ENCODE measurements around the gene MTHFR. TPM values are rescaled to one million over a fixed set of nuclear protein-coding genes. Genes with fewer than 3 reads are reported as not detected.

MTHFR gene
- total and polyA plus RNA-seq, 12 donors, result 8.1 to 82.4 (median 31.1) TPM

DNA sequence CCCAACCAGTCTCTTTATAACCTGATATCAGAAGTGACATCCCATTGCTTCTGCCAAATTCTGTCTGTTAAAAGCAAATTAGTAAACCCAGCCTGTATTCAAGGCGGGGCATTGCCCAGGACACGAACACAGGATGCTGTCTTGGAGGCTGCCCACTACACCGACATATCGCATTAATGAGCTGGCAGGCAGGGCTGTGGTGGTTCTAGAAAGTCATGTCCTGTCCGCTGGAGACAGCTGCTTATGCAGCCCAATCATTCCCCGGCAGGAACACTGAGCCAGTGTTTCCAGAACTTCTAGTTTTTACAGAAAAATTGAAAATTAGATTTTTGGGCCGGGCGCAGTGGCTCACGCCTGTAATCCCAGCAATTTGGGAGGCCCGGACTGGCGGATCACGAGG lies 24.5 kb downstream of the MTHFR start:
- TF ChIP-seq POLR2A (IDR thresholded peaks at IDR 0.05), result no peak
- TF ChIP-seq, protein P1, sequence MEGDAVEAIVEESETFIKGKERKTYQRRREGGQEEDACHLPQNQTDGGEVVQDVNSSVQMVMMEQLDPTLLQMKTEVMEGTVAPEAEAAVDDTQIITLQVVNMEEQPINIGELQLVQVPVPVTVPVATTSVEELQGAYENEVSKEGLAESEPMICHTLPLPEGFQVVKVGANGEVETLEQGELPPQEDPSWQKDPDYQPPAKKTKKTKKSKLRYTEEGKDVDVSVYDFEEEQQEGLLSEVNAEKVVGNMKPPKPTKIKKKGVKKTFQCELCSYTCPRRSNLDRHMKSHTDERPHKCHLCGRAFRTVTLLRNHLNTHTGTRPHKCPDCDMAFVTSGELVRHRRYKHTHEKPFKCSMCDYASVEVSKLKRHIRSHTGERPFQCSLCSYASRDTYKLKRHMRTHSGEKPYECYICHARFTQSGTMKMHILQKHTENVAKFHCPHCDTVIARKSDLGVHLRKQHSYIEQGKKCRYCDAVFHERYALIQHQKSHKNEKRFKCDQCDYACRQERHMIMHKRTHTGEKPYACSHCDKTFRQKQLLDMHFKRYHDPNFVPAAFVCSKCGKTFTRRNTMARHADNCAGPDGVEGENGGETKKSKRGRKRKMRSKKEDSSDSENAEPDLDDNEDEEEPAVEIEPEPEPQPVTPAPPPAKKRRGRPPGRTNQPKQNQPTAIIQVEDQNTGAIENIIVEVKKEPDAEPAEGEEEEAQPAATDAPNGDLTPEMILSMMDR (IDR thresholded peaks at IDR 0.05), result no peak
- no peaks in the 10 kb centered on the region for H3K36me3 ChIP-seq (replicated peaks in 1 of 2)
- H3K4me3 ChIP-seq, result no peak overlapping the region
- intact Hi-C loops (cut with DNase I), result no loop called here
- no peak for DNase-seq
- peaks cover 9 to 21% of the 10 kb centered on the region in 2 donors for H3K4me1 ChIP-seq (replicated peaks in 1 of 2)
- H3K27me3 ChIP-seq, result no peaks in the 10 kb centered on the region
- no peak overlapping the region for H3K27ac ChIP-seq
- 84 to 93% (median 90%) methylated on average over 9 to 12 of the region's 12 CpGs for WGBS, 4 donors
- H3K9me3 ChIP-seq (replicated peaks in 1 of 3), result no peaks in the 10 kb centered on the region

DNA sequence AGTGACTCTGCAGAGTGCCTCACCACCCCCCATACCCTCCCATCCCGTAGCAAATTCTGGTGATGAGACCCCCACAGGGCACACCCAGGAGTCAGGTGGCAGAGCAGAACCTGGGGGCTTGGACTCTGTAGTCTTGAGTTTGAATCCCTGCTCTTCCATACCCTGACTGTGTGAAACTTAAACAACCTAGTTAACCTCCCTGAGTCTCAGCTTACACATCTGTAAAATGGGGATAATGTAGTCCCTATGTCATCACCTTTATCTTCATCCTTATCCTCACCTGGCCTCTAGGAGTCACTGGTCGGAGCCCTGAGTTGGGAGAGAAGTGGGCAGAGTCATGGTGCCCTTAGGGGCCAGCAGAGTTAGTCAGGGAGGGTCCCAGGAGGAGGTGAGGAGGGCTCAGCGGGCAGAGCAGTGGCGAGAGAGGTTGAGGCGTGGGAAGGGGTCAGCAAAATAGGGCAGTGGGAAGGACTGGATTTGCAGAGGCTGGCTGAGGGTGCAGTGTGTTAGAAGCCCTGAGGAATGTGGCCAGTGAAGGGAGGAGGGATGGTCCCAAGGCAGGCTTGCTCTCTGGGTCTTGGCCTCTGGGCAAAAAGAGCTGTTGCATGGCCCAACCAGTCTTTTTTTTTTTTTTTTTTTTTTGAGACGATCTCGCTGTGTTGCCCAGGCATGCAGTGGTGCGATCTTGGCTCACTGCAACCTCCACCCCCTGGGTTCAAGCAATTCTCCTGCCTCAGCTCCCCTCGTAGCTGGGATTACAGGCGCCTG lies 25.2 kb downstream of the MTHFR start:
- Histone ChIP-seq H3K27ac (no peak overlapping the region), H3K36me3 (replicated peaks in 1 of 2) (no peaks in the 10 kb centered on the region), H3K9me3 (replicated peaks in 1 of 3) (no peaks in the 10 kb centered on the region), H3K4me1 (replicated peaks in 1 of 2) (peaks cover 8 to 14% of the 10 kb centered on the region in 2 donors), H3K4me3 (no peak overlapping the region), H3K27me3 (no peaks in the 10 kb centered on the region)
- intact Hi-C loops (cut with DNase I), result no loop called here
- TF ChIP-seq, protein P1 (IDR thresholded peaks at IDR 0.05), result no peak
- TF ChIP-seq POLR2A (IDR thresholded peaks at IDR 0.05), result no peak
- DNase-seq, result no peak
- 76 to 86% (median 80%) methylated on average over 9 to 10 of the region's 10 CpGs for WGBS, 4 donors

DNA sequence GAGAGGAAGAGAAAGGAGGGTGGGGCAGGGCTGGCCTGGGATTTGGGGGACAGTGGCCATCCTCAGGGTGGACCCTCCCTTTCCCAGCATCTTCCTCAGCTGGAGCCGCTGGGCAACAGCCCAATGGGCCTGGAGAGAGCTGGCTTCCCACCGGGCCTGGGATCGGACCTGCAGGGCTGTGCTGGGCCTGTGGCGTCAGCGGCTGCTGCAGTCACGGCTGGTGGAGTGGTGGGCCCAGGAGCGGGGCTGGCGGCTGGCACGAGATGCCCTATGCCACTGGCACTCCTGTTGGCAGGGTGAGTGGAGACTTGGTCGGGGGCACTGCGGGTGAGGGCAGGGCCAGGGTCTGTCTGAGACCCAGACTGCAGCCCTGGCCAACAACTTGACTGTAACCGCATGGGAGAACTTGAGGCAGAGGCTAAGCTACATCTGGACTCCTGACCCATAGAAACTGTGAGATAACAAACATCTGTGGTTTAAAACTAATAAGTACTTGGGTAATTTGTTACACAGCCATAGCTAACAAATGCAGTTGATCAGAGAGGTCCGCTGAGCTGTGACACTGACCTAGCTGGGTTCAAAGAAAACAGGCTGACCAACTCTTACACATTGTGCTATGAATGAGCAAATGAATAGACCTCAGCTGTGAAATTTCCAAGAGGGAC lies 25.9 kb downstream of the MTHFR start:
- TF ChIP-seq, protein P1 (IDR thresholded peaks at IDR 0.05), result no peak
- no peak for TF ChIP-seq POLR2A (IDR thresholded peaks at IDR 0.05)
- 86 to 96% (median 91%) methylated on average over 2 to 13 of the region's 13 CpGs for WGBS, 4 donors
- Histone ChIP-seq H3K27ac (no peak overlapping the region), H3K36me3 (replicated peaks in 1 of 2) (no peaks in the 10 kb centered on the region), H3K27me3 (no peaks in the 10 kb centered on the region), H3K4me3 (no peak overlapping the region), H3K4me1 (replicated peaks in 1 of 2) (peaks cover 1 to 6% of the 10 kb centered on the region in 2 donors), H3K9me3 (replicated peaks in 1 of 3) (no peaks in the 10 kb centered on the region)
- intact Hi-C loops (cut with DNase I), result no loop called here
- DNase-seq, result no peak

DNA sequence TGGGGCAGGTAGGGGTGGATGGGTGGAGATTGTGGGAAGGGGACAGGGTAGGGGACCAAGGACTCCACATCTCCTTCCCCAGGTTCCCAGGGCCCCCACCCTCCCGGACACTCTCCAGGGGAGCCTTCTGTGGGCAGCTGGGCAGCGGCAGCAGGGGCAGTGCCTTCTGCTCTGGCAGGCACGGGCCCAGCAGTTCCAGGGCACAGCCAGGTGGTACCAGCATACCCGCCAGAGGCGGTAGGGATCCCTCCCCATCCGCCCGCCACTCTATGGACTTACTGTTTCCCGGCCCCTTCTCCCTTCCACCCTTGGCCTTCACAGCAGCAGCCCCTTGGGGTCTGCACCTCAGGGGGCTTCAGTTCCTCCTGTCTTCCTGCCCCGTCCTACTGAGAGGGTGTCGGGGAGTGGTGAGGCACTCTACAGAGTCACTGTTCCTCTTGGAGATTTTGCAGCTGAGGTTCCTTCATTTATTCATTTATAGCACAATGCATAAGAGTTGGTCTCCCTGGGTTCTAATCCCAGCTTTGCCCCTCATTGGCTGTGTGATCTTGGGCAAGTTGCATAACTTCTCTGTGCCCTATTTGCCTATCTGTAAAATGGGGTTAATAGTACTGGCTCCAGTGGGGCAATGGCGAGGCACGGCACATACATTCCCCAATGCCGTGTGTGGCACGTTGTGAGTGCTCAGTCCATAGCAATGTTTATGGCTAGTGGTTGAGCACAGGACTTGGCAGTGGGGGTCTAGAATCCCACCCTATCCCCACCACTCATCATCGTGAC lies 26.7 kb downstream of the MTHFR start:
- Histone ChIP-seq H3K4me3 (no peak overlapping the region), H3K4me1 (replicated peaks in 1 of 2) (no peaks in the 10 kb centered on the region), H3K9me3 (replicated peaks in 1 of 3) (no peaks in the 10 kb centered on the region), H3K27me3 (no peaks in the 10 kb centered on the region), H3K36me3 (replicated peaks in 1 of 2) (no peaks in the 10 kb centered on the region), H3K27ac (no peak overlapping the region)
- intact Hi-C loops (cut with DNase I), result no loop called here
- 81 to 91% (median 90%) methylated on average over 11 to 14 of the region's 15 CpGs for WGBS, 4 donors
- TF ChIP-seq, protein P1 (IDR thresholded peaks at IDR 0.05), result no peak
- no peak for TF ChIP-seq POLR2A (IDR thresholded peaks at IDR 0.05)
- no peak for DNase-seq

All from adrenal gland (tissue), 12 donors.